Stimulated activated CD4-positive, alpha-beta T cell treated with anti-CD3 and anti-CD28 coated beads, TNF-alpha, amount 100 ng/mL, for 1 hour (primary cell): ENCODE results near the gene TNFRSF19.

ENCODE experiments used
- DNase-seq, 3 donors: peaks; one replicate each; pipeline ENCODE4 v3.0.0-alpha.2; 2020; ENCODE audit warnings: low read depth in 3 of 3, low spot score in 1 of 3

TNFRSF19 gene

GRCh38 chr13:23714672-23715071 is 144.5 kb downstream of the TNFRSF19 start:
- DNase-seq: no peak

GRCh38 chr13:23715092-23715761 is 145.0 kb downstream of the TNFRSF19 start:
- DNase-seq: no peak

- no peak for DNase-seq
These were observed 145.6 kb downstream of the TNFRSF19 start for GRCh38 chr13:23715762-23716235.

- DNase-seq: no peak
These were observed 146.2 kb downstream of the TNFRSF19 start for GRCh38 chr13:23716401-23716800.

GRCh38 chr13:23718996-23719395 is 148.8 kb downstream of the TNFRSF19 start:
- no peak for DNase-seq

- no peak for DNase-seq
These were observed 152.7 kb downstream of the TNFRSF19 start for GRCh38 chr13:23722726-23723453.

GRCh38 chr13:23723471-23723870 is 153.3 kb downstream of the TNFRSF19 start:
- no peak for DNase-seq

- DNase-seq: no peak
These were observed 154.2 kb downstream of the TNFRSF19 start for GRCh38 chr13:23724196-23724970.
